GM21723 (cell line): ENCODE results near the gene BAG3.

Experiments
- ATAC-seq: cut with Tn5 transposase; IDR thresholded peaks from one replicate; pipeline ENCODE4 v1.9.1; 2021; ENCODE audit warnings: mild to moderate bottlenecking, moderate library complexity; ENCODE audit not compliant: unreplicated experiment

Gene BAG3

DNA sequence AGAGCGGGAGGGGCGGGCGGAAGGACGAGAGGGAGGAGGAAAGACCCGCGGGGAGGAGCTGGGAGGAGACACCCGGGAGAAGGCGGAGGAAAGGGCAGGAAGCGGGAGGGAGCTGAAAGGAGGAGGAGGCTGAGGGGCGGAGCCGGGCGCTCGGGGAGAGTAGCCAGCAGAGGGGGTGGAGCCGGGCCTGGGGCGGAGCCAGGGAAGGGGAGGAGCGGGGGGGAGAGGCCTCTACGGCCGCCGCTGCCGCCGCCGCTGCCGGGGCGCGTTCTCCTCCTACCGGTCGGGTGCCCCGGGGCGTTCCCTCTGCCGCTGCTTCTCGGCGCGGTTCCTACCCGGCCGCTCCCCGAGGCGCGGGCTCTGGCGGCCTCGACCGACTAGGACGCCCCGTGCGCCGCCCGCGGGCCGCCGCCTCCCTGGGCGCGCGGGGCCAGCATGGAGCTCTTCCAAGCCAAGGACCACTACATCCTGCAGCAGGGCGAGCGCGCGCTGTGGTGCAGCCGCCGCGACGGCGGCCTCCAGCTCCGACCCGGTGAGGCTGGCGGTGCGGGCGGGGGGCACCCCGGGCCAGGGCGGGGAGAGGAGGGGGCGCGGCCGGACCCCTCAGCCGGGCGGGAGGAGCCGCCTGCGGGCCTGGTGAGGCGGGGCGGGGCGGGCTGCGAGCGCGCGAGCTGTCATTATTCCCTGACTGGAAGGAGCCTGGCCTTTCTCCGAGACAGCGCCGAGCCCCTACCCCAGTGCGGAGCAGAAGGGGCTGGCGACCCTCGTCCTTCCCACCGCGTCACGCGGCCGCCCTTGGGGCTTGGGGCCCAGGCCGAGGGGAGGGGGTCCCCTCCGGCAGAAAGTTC lies 74.9 kb downstream of the BAG3 start, which contains the start of gene INPP5F:
Gene INPP5F, plus strand, starts transcription at position 223 of the 848 bp plus-strand sequence. Its CDS starts 213 bp downstream, at position 436.
- ATAC-seq = peak; percentile 86

DNA sequence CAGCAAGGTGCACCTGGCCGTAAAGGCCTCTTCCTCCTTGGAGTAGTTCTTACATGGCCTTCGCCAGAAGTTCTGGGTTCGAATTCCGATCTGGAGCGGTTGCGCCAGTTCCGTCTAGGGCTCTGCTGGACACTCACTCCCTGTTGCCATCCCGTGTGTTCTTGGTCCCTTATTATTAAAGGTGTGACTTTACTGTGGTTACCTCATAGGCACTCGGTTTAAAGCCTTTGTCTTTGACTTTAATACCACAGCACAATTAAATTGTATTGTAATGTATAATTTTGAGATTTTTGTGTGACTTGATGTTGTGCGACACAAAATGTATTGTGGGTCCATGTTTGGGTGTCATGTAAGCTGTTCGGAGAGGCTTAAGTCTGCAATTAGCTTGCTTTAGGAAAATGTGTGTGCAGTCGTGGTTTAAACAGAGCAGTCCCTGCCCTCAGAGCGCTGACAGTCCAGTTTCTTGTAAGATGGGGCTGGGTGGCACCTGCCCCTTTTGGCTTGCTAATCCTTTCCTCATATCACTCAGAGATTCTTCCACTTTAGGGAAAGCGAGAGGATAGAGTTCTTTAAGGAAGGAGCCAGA lies 75.6 kb downstream of the BAG3 start:
- ATAC-seq = no peak
